Uterus (tissue), 4 donors: Measurements from ENCODE around the gene OR10G4. TPM values are rescaled to one million over a fixed set of nuclear protein-coding genes. Genes with fewer than 3 reads are reported as not detected.

Experiments used
- DNase-seq, 2 donors: peaks; one replicate each; pipeline ENCODE4 v3.0.0-alpha.2; 2019 to 2020
- H3K27ac ChIP-seq, 2 donors: fragments of 200-600 bp; sonication (generic); 1 replicate in 1 of 2; 2 replicates in 1 of 2; pipeline ENCODE4 v1.5.1; 2016 to 2018
- H3K27me3 ChIP-seq, 2 donors: fragments of 200-600 bp; sonication (generic); one replicate each; pipeline ENCODE4 v1.5.1; 2018 to 2019; ENCODE audit warnings: control low read depth in 1 of 2
- H3K36me3 ChIP-seq, 2 donors: fragments of 200-600 bp; sonication (generic); one replicate each; pipeline ENCODE4 v1.5.1; 2019; ENCODE audit warnings: control low read depth in 1 of 2
- H3K4me1 ChIP-seq, 2 donors: fragments of 200-600 bp; sonication (generic); one replicate each; pipeline ENCODE4 v1.5.1; 2018 to 2019; ENCODE audit warnings: control low read depth in 1 of 2
- H3K4me3 ChIP-seq, 2 donors: fragments of 200-600 bp; sonication (generic); 1 replicate in 1 of 2; 2 replicates in 1 of 2; pipeline ENCODE4 v1.5.1; 2018 to 2019; ENCODE audit warnings: mild to moderate bottlenecking in 1 of 2
- H3K9me3 ChIP-seq, 2 donors: fragments of 200-600 bp; sonication (generic); one replicate each; pipeline ENCODE4 v1.5.1; 2019; ENCODE audit warnings: control low read depth in 1 of 2
- CTCF ChIP-seq, 4 experiments: fragments of 200-600 bp in 2 of 4; fragments of 450-650 bp in 2 of 4; sonication (generic) in 2 of 4; IDR thresholded peaks; one replicate each; pipeline ENCODE4 v1.5.1; 2016 to 2019; ENCODE audit warnings: antibody characterized with exemption in 4 of 4, mild to moderate bottlenecking in 2 of 4, moderate library complexity in 1 of 4
- POLR2A ChIP-seq, 2 donors: fragments of 450-650 bp; IDR thresholded peaks; one replicate each; pipeline ENCODE4 v1.6.1; 2016; ENCODE audit warnings: antibody characterized with exemption in 2 of 2, mild to moderate bottlenecking in 1 of 2, moderate library complexity in 1 of 2
- intact Hi-C: fragments of 100-400 bp; cut with DNase I; formaldehyde crosslinking; loops from one replicate; pipeline ENCODE4 v1.15.1; 2023; ENCODE audit warnings: low total_unique reads
- total RNA-seq, 4 donors: library from RNA; depleted of rRNA in 3 of 4; stranded (reverse); fragments of >200 nt in 3 of 4; gene quantifications; one replicate each; pipeline versions ENCODE4 v1.1.0 to v1.2.4, GENCODE V29; 2014 to 2023
- donor health status: DM: yes; HTN: yes; CAD: no.

The OR10G4 gene
- total RNA-seq: under 1 TPM in 1 of 4 donors, not detected in 3; 0.28 TPM

DNA sequence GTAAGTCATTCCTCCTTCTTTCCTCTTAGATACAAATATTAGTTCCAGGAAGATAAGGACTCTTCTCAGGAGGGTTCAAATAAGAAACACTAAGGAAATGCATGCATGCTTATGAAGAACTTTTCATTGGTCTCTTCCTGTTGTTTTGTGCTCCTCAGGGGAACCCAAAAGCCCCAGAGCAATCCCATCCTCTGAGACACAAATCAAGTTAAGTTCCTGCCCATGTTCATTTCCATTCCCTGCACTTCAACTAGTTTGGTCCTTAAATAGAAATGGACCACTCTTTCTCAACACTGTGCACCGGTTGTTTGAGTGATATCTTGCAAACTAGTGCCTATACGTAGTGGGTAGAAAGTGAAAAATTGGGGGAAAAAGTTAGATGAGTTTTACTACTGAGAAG is at the start of gene OR10G4:
Gene OR10G4 (plus strand): TSS at position 301 of the 400 bp plus-strand sequence. CDS start 2,578 bp downstream, outside the sequence.
- intact Hi-C loops: no loop called here
- no peak for DNase-seq
- Histone ChIP-seq H3K4me3 (no peak within 1 kb of the TSS), H3K27ac (no peak within 1 kb of the TSS), H3K27me3 (no peaks in the 10 kb centered on the region), H3K9me3 (no peaks in the 10 kb centered on the region), H3K4me1 (no peaks in the 10 kb centered on the region), H3K36me3 (no peaks in the 10 kb centered on the region)
- no peak for TF ChIP-seq CTCF (IDR thresholded peaks at IDR 0.05)
- TF ChIP-seq POLR2A (IDR thresholded peaks at IDR 0.05): no peak

DNA sequence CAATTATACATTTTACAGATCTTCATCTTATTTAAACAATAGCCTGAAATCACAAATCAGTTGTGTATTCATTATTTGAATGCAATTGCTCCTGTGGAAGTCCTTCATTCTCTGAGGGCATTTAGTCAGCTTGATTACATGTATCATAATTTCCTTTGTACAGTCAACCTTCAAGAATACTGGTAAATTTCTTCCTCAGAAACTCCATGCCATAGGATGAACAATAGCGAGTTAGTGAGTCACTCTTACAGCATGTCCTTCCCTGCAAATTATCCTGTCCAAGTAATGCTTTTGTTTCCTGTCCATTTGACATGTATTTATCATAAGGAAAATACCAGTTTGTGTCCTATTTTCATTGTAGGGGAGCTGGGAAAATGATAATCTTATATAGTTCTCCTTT is 39.0 kb upstream of the OR10G4 start:
- intact Hi-C loops: no loop called here
- no peaks in the 10 kb centered on the region for H3K9me3 ChIP-seq
- H3K36me3 ChIP-seq: no peaks in the 10 kb centered on the region
- no peak for DNase-seq
- no peaks in the 10 kb centered on the region for H3K27me3 ChIP-seq
- no peak overlapping the region for H3K4me3 ChIP-seq
- H3K27ac ChIP-seq: no peak overlapping the region
- no peak for TF ChIP-seq CTCF (IDR thresholded peaks at IDR 0.05)
- no peak for TF ChIP-seq POLR2A (IDR thresholded peaks at IDR 0.05)
- H3K4me1 ChIP-seq: no peaks in the 10 kb centered on the region

DNA sequence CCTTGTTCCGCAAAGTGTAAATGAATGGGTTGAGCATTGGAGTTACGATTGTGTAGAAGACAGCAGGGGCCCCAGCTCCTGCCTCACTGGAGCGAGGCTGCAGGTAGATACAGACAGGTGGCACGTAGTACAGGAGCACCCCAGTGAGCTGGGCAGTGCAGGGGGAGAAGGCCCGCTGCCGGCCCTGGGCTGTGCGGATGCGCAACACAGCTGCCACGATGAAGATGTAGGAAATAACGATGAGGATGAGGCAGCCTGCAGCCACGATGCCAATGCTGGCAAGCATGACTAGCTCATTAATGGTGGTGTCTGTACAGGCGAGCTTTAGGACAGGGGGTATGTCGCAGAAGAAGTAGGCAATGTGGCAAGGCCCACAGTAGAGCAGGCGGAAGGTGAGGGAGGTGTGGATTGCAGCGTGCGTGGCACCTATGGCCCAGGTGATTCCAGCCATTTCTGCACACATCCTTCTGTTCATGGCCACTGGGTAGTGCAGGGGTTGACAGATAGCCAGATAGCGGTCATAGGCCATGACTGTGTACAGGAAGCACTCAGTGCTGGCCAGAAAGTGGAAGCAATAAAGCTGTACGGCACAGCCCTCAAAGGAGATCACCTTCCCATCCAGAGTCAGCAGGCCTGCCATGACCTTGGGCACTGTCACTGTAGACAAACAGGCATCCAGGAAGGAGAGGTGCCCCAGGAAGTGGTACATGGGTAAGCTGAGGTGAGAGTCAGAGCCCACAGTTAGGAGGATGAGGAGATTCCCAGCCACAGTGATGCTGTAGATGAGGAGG is 35.8 kb upstream of the OR10G4 start:
- H3K4me3 ChIP-seq: no peak overlapping the region
- H3K9me3 ChIP-seq: no peaks in the 10 kb centered on the region
- H3K36me3 ChIP-seq: no peaks in the 10 kb centered on the region
- H3K4me1 ChIP-seq: no peaks in the 10 kb centered on the region
- intact Hi-C loops: no loop called here
- no peak overlapping the region for H3K27ac ChIP-seq
- TF ChIP-seq CTCF (IDR thresholded peaks at IDR 0.05): no peak
- H3K27me3 ChIP-seq: no peaks in the 10 kb centered on the region
- no peak for DNase-seq

GRCh38 chr11:123977731-123978347 is 35.0 kb upstream of the OR10G4 start, which contains the start of gene OR10S1:
TSS of gene OR10S1 (minus strand) at chr11:123977781. CDS start at chr11:123977664, 117 bp downstream.
- Histone ChIP-seq H3K36me3 (no peaks in the 10 kb centered on the region), H3K4me1 (no peaks in the 10 kb centered on the region), H3K27ac (no peak within 1 kb of the TSS), H3K4me3 (no peak within 1 kb of the TSS), H3K27me3 (no peaks in the 10 kb centered on the region), H3K9me3 (no peaks in the 10 kb centered on the region)
- TF ChIP-seq CTCF (IDR thresholded peaks at IDR 0.05) (no peak), POLR2A (IDR thresholded peaks at IDR 0.05) (no peak)
- no peak for DNase-seq
- intact Hi-C loops: no loop called here

- no peaks in the 10 kb centered on the region for H3K36me3 ChIP-seq
- H3K9me3 ChIP-seq: no peaks in the 10 kb centered on the region
- no peak for DNase-seq
- no peaks in the 10 kb centered on the region for H3K4me1 ChIP-seq
- no peak for TF ChIP-seq CTCF (IDR thresholded peaks at IDR 0.05)
- TF ChIP-seq POLR2A (IDR thresholded peaks at IDR 0.05): no peak
- no peaks in the 10 kb centered on the region for H3K27me3 ChIP-seq
- H3K4me3 ChIP-seq: no peak overlapping the region
- intact Hi-C loops: no loop called here
- no peak overlapping the region for H3K27ac ChIP-seq
Observed at GRCh38 chr11:123979311-123979710, 33.5 kb upstream of the OR10G4 start.
